HG03025 (cell line): ENCODE results near the gene MID1.
"Not testable (repeated sequence)": the region's sequence is repeated elsewhere in the genome, so short reads cannot be mapped to it uniquely, and the experiment has no call there.

Experiments used
- ATAC-seq: cut with Tn5 transposase; IDR thresholded peaks from one replicate; pipeline ENCODE4 v1.9.1; 2021; ENCODE audit warnings: mild to moderate bottlenecking, moderate library complexity; ENCODE audit not compliant: unreplicated experiment, low FRiP score

MID1 gene

GRCh38 chrX:10618961-10619360, 1.4 kb downstream of the MID1 start:
- no peak for ATAC-seq

DNA sequence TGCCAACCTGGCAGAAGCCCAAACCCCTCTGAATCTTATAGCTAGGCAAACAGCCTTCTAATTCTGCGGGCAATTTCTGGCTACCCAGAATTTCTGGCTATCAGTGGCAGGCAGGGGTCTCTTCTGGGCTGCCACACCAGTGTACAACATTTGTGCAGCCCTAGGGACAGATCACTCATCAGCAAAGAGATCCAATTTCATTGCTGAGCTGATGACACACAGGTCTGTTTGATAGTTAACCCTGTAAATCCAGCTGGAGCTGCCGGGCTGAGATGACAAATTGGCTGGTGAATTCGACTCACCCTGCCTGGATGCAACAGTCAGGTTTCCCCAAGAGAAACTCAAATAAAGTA, 2.4 kb downstream of the MID1 start:
- no peak for ATAC-seq

GRCh38 chrX:10617186-10617998, 3.0 kb downstream of the MID1 start:
- no peak for ATAC-seq

DNA sequence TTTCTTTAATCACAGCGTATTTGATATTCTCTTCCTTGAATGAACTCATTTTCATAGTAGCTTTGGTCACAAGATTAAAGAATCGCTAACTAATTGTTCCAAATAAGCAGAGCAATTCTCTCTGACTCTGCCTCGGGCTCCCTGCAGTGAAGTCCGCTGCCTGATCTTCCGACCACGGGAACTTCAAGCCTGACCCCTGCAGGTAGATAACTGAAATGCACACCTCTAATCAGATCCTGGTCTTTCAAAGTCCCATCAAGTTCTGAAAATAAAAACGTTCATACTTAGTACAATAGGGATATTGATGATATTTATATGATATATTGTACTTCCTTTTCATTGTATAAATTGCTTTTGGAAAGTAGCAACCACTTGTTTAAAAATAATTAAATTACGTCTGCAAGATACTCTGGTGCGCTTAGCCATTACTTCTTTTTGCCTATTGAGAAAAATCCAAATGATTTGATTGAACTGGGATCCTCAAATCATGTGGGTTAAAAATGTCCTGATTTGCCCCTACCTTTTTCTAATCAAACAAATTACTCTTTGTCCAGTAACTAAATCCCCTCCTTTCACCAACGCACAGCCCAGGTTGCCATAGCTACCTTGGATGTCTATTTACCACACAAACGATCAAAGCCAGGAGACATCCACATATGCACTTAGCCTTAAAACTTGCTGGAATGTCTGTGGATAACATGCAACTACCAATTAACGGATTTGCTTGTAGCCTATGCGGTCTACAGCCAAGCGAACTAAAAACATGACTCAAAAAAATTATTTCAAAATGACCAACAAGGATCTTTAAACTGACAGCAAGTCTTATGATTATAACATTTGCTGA, 4.2 kb downstream of the MID1 start:
- no peak for ATAC-seq

DNA sequence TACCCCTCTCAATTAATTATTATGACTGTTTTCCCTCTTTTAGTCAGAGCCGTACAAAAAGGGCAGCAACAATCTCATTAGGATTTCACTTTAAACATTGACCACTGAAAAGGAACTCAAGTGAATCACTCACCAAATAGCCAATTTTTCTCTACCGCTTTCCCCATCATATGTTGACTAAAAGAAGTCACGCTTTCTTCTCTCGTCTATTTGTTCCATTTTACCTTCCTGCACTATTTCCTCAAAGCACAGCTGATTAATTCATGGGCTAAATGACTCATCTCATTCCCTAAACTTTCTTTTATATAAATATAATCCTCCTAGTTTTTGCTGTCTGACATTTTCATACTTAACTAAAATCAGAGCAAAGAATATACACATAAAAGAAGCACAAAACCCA, 8.2 kb downstream of the MID1 start:
- ATAC-seq = no peak

DNA sequence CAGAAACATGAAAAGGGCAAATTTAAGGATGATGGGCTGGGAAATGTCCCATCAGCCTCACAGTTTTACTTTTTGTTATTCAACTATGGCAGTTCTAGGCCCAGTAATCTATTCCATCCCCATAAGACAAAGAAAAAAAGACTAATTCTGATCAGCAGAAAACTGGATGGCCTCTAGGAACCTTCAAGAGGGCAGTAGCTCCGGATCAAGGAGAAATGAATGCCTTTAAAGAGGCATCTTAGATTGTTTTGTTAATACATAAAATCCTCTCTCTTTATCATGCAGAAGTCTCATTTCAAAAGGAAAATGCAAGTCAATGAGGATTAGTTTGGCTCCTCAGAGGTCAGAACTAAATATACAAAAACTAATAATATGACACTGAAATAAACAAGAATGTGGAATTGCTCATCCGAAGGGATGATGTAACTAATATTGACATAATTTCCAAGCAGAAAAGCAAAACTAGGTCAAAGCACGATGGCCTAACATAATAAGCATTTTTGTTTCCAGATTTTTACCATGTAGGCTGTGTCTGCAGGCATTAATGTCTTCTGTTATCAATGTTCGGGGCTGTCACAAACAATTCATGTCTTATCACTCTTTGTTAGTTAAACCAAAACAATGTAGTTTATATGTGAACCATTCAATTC, 8.8 kb downstream of the MID1 start:
- ATAC-seq = no peak

DNA sequence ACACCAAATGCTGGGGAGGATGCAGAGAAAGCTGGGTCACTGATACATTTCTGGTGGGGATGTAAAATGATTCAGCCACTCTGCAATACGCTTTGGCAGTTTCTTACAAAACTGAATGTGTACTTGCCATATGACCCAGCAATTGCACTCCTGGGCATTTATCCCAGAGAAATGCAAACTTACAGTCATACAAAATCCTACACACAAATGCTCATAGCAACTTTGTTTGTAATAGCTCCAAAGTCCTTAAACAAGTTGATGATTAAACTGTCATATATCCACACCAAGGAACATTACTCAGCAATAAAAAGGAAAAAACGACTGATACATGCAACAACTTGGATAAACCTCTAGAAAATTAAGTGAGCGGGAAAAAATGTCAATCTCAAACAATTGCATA, 12.3 kb downstream of the MID1 start:
- ATAC-seq = no peak

DNA sequence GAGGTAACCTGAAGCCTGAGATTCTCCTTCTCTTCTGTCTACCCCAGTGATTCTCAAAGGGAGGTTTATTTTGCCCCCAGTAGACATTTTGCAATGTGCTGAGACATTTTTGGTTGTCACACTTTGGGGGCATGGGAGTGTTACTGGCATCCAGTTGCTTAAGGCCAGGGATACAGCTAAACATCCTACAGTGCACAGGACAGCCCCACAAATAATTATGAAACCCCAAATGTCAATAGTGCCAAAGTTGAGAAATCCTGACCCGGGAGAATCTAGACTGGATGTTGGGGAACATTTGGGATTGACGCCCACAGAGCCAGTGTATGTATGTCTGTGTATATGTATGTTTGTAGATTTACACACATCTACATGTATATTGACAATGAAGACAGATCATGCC, 13.2 kb downstream of the MID1 start:
- ATAC-seq = no peak

DNA sequence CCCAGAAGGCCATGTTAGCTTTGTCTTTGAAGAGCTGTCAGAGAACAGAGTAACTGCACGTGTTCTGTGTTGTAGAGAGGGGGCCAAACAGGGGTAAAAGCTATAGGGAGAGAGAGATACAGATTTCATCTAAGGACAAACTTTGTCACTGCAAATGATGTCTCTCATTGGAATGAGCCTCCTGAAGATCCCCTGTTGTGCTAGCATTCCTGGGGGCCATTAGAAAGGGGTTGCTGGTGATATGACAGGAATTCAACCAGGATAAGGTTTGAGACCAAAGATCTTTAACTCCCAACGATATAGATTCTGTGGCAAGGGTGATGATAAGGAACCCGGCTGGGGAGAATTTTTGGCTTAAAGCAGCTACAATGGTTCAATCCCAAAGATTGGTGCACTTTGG, 16.8 kb downstream of the MID1 start:
- ATAC-seq = no peak

DNA sequence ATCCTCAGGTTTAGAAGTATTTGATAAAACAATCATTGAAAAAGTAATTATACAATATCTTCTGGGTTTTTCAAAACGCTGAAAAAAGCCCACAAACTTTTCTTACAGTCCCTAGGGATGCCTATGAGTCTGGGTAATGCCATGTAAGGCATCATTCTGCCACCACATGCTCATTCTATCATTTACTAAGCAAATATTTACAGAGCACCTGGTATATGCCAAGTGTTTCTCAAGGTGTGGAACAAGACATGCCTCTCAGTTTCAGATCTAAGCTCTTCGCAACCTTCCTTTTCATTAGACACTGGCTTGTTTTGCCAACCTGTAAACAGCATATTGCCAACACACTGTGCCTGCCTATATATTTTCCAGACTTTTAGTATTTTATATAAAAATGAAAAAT, 17.7 kb downstream of the MID1 start:
- ATAC-seq = no peak

DNA sequence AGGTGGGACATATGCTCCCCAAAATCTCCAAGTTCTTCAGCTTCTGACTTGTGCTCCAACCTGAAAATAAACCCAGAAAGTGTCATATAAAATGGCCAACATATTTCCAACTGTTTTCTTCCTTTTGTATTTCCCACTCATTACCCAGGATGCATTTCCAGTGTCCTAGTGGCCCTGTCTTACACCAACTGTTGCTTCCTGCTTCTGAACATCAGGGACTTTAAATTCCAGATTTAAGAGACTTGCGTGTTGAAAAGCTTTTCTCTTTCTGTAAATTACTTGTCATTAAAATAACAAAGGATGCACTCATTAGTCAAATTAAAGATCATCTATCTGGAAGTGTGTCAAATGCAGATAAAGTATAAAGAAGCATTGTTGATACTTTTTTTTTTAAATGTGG, 19.9 kb downstream of the MID1 start:
- no peak for ATAC-seq

DNA sequence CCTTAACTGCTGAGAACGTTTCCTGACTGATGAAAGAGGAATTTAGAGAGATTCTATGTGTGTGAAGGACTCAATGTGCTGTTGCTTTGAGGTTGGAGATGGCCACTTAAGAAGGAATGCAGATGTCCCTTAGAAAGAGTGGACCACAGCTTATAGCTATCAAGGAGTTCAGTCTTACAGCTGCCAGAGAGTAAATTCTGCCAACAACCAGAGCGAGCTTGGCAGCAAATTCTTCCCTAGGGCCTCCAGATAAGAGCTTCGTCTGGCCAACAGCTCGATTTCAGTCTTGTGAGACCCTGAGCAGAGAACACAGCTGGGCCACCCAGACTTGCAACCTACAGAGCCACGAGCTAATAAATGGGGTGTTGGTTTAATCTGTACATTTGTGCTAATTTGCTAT, 21.8 kb downstream of the MID1 start:
- no peak for ATAC-seq

- no peak for ATAC-seq
These were observed 22.5 kb downstream of the MID1 start for GRCh38 chrX:10597871-10598270.

GRCh38 chrX:10591363-10592335, 28.7 kb downstream of the MID1 start:
- no peak for ATAC-seq

GRCh38 chrX:10589787-10590186, 30.6 kb downstream of the MID1 start:
- ATAC-seq = not testable (repeated sequence)

- ATAC-seq = no peak
These were observed 31.3 kb downstream of the MID1 start for GRCh38 chrX:10589098-10589497.

GRCh38 chrX:10584882-10585281, 35.5 kb downstream of the MID1 start:
- ATAC-seq = not testable (repeated sequence)

DNA sequence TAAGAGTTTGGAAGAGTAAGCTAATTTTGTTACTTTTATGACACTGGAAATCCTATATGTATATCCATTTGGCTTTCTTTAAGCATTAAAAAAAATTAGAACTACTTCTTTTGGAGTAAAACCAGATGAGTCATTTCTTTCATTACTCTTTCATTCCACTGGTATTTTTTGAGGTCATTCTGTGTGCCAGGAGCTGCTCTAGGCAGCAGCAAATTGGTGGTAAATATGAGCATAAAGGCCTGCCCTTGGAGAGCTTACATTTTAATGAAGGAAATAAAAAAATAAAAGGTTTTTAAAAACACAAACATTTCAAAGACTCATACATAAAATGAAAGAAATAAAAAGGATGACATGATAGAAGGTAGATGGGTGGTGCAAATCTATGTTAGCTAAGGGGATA, 37.4 kb downstream of the MID1 start:
- no peak for ATAC-seq

DNA sequence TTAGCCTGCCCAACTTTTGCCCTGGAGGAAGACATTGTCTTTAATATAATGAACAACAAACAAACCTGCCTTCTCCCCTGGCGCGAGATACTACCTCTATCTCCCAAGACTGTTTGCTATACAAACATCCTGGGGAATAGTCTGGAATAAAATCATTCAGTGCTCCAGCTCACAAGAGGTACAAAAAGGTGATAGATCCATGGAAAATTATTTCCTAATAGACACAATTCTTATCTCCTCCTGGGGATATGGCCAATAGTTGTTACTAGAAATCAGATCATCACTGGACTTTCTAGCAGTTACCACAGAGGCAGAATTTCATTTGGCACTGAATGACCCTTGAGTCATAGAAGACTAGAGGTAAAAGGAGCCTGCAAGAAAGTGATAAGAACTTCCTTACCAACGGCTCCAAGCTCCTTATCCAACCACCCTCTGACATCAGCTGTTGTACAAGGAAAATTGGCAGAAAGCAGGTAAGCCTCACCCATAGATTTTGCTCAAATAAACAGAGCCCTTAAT, 38.1 kb downstream of the MID1 start:
- no peak for ATAC-seq
